PC-3 (cell line): Measurements from ENCODE around the gene HCAR3. TPM values are rescaled to one million over a fixed set of nuclear protein-coding genes. Genes with fewer than 3 reads are reported as not detected.
"Not testable (repeated sequence)": the region's sequence is repeated elsewhere in the genome, so short reads cannot be mapped to it uniquely, and the experiment has no call there.

Experiments used
- ATAC-seq: fragments of 200-7000 bp; cut with Tn5 transposase; 2 replicates; pipeline ENCODE4 v1.9.1; 2020; ENCODE audit warnings: mild to moderate bottlenecking, moderate library complexity
- BruUV-seq: library from RNA; stranded (reverse); fragments of 400-500 nt; replicated peaks from 2 replicates; lab custom pipeline; 2021; lab: Mats Ljungman, UMichigan
- CTCF ChIA-PET: fragments of 300-600 bp; sonication (Branson Sonifier 250); formaldehyde crosslinking; loops from one replicate; lab custom pipeline; 2022; ENCODE audit warnings: antibody characterized with exemption; lab: Charles Lee
- POLR2A ChIA-PET: fragments of 300-600 bp; sonication (Branson Sonifier 250); formaldehyde crosslinking; loops from one replicate; lab custom pipeline; 2022; ENCODE audit warnings: antibody characterized with exemption; ENCODE audit not compliant: unreplicated experiment; lab: Charles Lee
- DNase-seq: peaks from one replicate; pipeline ENCODE4 v3.0.0-alpha.2; 2015
- H2AFZ ChIP-seq: fragments of 300-600 bp; sonication (generic); 2 replicates; pipeline ENCODE4 v1.6.0; 2016; ENCODE audit warnings: antibody characterized with exemption, low read length
- H3F3A ChIP-seq: fragments of 300-600 bp; sonication (generic); one replicate; pipeline ENCODE4 v1.6.0; 2017; ENCODE audit warnings: antibody characterized with exemption, low read length, control low read depth, mild to moderate bottlenecking; ENCODE audit not compliant: unreplicated experiment
- H3K27ac ChIP-seq: fragments of 300-600 bp; sonication (generic); 2 replicates; pipeline ENCODE4 v1.5.1; 2016; ENCODE audit warnings: mild to moderate bottlenecking, low read length
- H3K27me3 ChIP-seq: fragments of 300-600 bp; sonication (generic); 2 replicates; pipeline ENCODE4 v1.6.1; 2016; ENCODE audit warnings: low read length, mixed read lengths
- H3K36me3 ChIP-seq: fragments of 300-600 bp; sonication (generic); 2 replicates; pipeline ENCODE4 v1.6.1; 2016; ENCODE audit warnings: low read depth, mixed run types, low read length, mixed read lengths
- H3K4me1 ChIP-seq: fragments of 300-600 bp; sonication (generic); 2 replicates; pipeline ENCODE4 v1.5.1; 2016; ENCODE audit warnings: low read length; ENCODE audit not compliant: insufficient read depth
- H3K4me2 ChIP-seq: fragments of 300-600 bp; sonication (generic); 2 replicates; pipeline ENCODE4 v1.6.0; 2016; ENCODE audit warnings: low read length
- H3K4me3 ChIP-seq: fragments of 300-600 bp; sonication (generic); 2 replicates; pipeline ENCODE4 v1.5.1; 2016; ENCODE audit warnings: mild to moderate bottlenecking, low read length, mixed read lengths
- H3K79me2 ChIP-seq: fragments of 300-600 bp; sonication (generic); 2 replicates; pipeline ENCODE4 v1.6.1; 2017; ENCODE audit warnings: low read length, mixed read lengths
- H3K9ac ChIP-seq: fragments of 300-600 bp; sonication (generic); 2 replicates; pipeline ENCODE4 v1.6.0; 2016; ENCODE audit warnings: mild to moderate bottlenecking, low read length
- H3K9me2 ChIP-seq: fragments of 300-600 bp; sonication (generic); replicated peaks from 2 replicates; pipeline ENCODE4 v1.6.1; 2016; ENCODE audit warnings: mixed run types, low read length, mixed read lengths
- H3K9me3 ChIP-seq: fragments of 300-600 bp; sonication (generic); 2 replicates; pipeline ENCODE4 v1.6.1; 2016; ENCODE audit warnings: low read length, mixed read lengths
- H4K20me1 ChIP-seq: fragments of 300-600 bp; sonication (generic); 2 replicates; pipeline ENCODE4 v1.6.1; 2016; ENCODE audit warnings: low read length, mixed read lengths
- CTCF ChIP-seq: fragments of 300-600 bp; sonication (generic); conservative IDR thresholded peaks from 2 replicates; pipeline ENCODE4 v1.5.1; 2017; ENCODE audit warnings: antibody characterized with exemption, low read depth, mild to moderate bottlenecking, low read length
- EZH2 ChIP-seq: fragments of 300-600 bp; sonication (generic); IDR thresholded peaks from one replicate; pipeline ENCODE4 v1.6.1; 2017; ENCODE audit warnings: antibody characterized with exemption, mild to moderate bottlenecking, low read length; ENCODE audit not compliant: unreplicated experiment
- EZH2phosphoT487 ChIP-seq: fragments of 300-600 bp; sonication (generic); IDR thresholded peaks from 2 replicates; pipeline ENCODE4 v1.6.1; 2018; ENCODE audit warnings: mild to moderate bottlenecking, antibody characterized with exemption, low read length, borderline replicate concordance
- intact Hi-C: fragments of 100-400 bp; cut with micrococcal nuclease; formaldehyde crosslinking; loops from 2 replicates; pipeline ENCODE4 v1.9.0; 2023
- total RNA-seq: library from RNA; depleted of rRNA; stranded (reverse); fragments of >200 nt; gene quantifications from 2 replicates; pipeline ENCODE4 v1.2.3, GENCODE V29; 2014

HCAR3 gene
- total RNA-seq, 1 experiment from 2014 or later: not detected

DNA sequence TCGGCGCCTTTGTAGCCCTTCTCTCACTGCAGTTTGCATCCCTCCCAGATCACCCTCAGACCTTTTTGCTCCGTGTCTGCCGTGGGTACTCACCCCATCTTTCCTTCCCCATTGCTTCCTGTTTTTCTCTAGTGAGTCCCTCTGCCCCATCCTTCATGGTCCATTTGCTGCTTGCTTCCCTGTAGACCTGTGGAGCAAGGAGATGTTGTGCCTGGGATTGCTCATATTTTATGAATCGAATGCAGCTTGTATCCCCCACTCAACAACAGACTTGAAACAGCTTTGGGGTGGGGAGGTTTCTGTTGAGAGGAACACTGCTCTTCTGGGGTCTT lies 36.7 kb upstream of the HCAR3 start:
- no peaks in the 10 kb centered on the region for H3K27me3 ChIP-seq
- H3K27ac ChIP-seq: peak overlapping the region; percentile 54; the same call in 1 of the 2 replicates
- ATAC-seq (no peak), DNase-seq (no peak)
- H3K9me3 ChIP-seq: no peaks in the 10 kb centered on the region
- ChIA-PET POLR2A (interaction anchor here (0.8 kb wide), 1 partner anchor 144 kb away, joined by 5 read pairs; no protein-coding TSS in a partner anchor), CTCF (interaction anchor here (1.4 kb wide), 1 partner anchor 115 kb away, joined by 14 read pairs; no protein-coding TSS in a partner anchor)
- peaks cover 39% of the 10 kb centered on the region for H3K36me3 ChIP-seq
- TF ChIP-seq CTCF (no peak), EZH2phosphoT487 (no peak), EZH2 (no peak)
- intact Hi-C loops: loop anchor here (2.0 kb wide), 1 partner anchor 226 kb away; the partner anchor contains the start of genes KNTC1 and RSRC2
- no peaks in the 10 kb centered on the region for H3K9me2 ChIP-seq
- no TSS peak for BruUV-seq
- peak overlapping the region; percentile 88 for H3K4me2 ChIP-seq
- no peaks in the 10 kb centered on the region for H4K20me1 ChIP-seq
- peaks cover 56% of the 10 kb centered on the region for H3K79me2 ChIP-seq
- peaks cover 5% of the 10 kb centered on the region for H3F3A ChIP-seq
- H3K4me1 ChIP-seq: peaks cover 30% of the 10 kb centered on the region
- H2AFZ ChIP-seq: peak overlapping the region; percentile 72
- H3K4me3 ChIP-seq: peak overlapping the region; percentile 81
- H3K9ac ChIP-seq: peak overlapping the region; percentile 97

DNA sequence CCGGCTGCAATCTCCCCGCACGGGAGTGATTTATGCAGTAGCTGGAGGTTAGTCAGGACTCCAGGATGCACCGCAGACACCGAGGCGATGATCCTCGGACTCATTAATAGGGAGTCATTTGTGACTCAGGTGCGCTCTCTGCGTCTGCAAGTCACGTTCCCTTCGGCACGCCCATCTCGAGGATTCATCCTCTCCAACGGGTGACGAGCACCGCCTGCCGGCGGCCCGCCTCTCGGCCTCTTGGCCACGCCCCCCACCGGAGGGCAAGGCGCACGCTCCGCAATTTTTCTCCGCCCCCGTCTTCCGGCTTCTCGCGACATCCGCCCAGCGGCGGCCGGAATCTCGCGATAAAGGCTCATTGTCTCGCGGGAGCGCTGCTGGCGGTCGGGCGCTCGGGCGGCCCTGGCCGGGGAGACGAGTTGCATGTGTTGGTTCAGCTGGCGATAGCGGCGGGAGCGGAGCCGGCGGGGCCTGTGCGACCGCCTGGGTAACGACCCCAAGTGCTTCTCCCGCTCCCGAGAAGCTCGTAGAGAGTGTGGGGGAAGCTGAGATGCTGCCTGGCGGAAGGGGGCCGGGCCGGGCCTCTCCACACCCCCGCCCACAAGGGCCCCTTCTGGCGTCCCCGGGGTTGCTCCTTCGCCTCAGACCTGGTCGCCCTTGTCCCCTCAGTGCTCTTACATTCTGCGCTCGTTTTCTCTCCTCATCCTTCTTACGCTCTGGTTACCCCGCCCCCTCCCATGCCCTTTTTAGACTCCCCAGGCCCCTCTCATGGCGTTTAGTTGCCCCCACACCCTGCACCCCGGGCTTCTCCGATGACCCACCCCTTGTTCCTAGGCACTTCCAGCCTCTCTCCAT lies 36.1 kb upstream of the HCAR3 start, which contains the start of gene DENR:
DENR (plus strand) TSS at position 361 of the 855 bp plus-strand sequence. CDS start 878 bp downstream, outside the sequence.
- peak within 1 kb of the TSS; percentile 81 for H3K4me3 ChIP-seq
- H3K36me3 ChIP-seq: peaks cover 34% of the 10 kb centered on the region
- H3K79me2 ChIP-seq: peaks cover 50% of the 10 kb centered on the region
- TF ChIP-seq CTCF (peak; percentile 95), EZH2 (no peak), EZH2phosphoT487 (no peak)
- H3K9me2 ChIP-seq: no peaks in the 10 kb centered on the region
- H3K4me2 ChIP-seq: peak within 1 kb of the TSS; percentile 88
- H4K20me1 ChIP-seq: no peaks in the 10 kb centered on the region
- peak within 1 kb of the TSS; percentile 72 for H2AFZ ChIP-seq
- no peaks in the 10 kb centered on the region for H3K27me3 ChIP-seq
- intact Hi-C loops: loop anchor here (1.0 to 2.0 kb wide), 3 partner anchors 73 to 226 kb away; partner anchors contain the start of genes KNTC1 and RSRC2
- H3K9me3 ChIP-seq: no peaks in the 10 kb centered on the region
- peaks cover 30% of the 10 kb centered on the region for H3K4me1 ChIP-seq
- peak within 1 kb of the TSS; percentile 54 for H3K27ac ChIP-seq
- POLR2A ChIA-PET: interaction anchor here (0.6 to 0.8 kb wide), 2 partner anchors 16 to 144 kb away, joined by 4 to 5 read pairs; no protein-coding TSS in a partner anchor
- ATAC-seq (peak; percentile 82), DNase-seq (peak; percentile 100)
- BruUV-seq: no TSS peak
- H3F3A ChIP-seq: peaks cover 5% of the 10 kb centered on the region
- H3K9ac ChIP-seq: peak within 1 kb of the TSS; percentile 97
- CTCF ChIA-PET: interaction anchor here (1.4 kb wide), 1 partner anchor 115 kb away, joined by 14 read pairs; no protein-coding TSS in a partner anchor

DNA sequence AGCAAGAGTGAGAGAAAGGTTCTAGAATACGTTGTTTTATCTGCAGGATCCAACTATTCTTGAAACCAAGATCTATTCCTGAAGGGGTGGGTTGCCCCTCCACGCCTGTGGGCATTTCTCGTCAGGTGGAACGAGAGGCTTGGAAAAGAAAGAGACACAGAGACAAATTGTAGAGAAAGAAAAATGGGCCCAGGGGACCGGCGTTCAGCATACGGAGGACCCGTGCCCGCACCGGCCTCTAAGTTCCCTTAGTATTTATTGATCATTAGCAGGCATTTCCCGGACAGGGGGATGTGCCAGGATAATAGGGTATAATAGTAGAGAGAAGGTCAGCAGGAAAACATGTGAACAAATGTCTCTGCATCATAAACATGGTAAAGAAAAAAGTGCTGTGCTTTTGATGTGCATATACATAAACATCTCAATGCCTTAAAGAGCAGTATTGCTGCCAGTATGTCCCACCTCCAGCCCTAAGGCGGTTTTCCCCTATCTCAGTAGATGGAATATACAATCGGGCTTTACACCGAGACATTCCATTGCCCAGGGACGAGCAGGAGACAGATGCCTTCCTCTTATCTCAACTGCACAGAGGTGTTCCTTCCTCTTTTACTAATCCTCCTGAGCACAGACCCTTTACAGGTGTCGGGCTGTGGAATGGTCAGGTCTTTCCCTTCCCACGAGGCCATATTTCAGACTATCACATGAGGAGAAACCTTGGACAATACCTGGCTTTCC lies 34.3 kb upstream of the HCAR3 start:
- H3K27ac ChIP-seq, ATAC-seq: not testable (repeated sequence)

More for the DNA sequence above, 34.3 kb upstream of the HCAR3 start:
- H3K4me3 ChIP-seq, BruUV-seq, H3F3A ChIP-seq, intact Hi-C loops, H3K4me2 ChIP-seq, H3K9me2 ChIP-seq, H3K27me3 ChIP-seq, H3K9ac ChIP-seq, POLR2A ChIA-PET, H3K9me3 ChIP-seq, CTCF ChIA-PET, H2AFZ ChIP-seq, DNase-seq, H4K20me1 ChIP-seq: not testable (repeated sequence)
- peaks cover 33% of the 10 kb centered on the region for H3K79me2 ChIP-seq
- peaks cover 30% of the 10 kb centered on the region for H3K4me1 ChIP-seq
- peaks cover 19% of the 10 kb centered on the region for H3K36me3 ChIP-seq
